NCI-H2107 (cell line): ENCODE measurements around the gene PRPF4.
"Not testable (repeated sequence)": the region's sequence is repeated elsewhere in the genome, so short reads cannot be mapped to it uniquely, and the experiment has no call there.

Experiments
- DNase-seq: peaks from one replicate; lab custom pipeline; 2025; lab: John Stamatoyannopoulos, UW

The PRPF4 gene

GRCh38 chr9:113275157-113276131 lies at the start of gene PRPF4, which contains the start of gene CDC26:
TSS of gene PRPF4 (plus strand) at chr9:113275658. CDS start at chr9:113275744, 86 bp downstream.
TSS of gene CDC26 (minus strand) at chr9:113275572. CDS start at chr9:113272507, 3,065 bp downstream.
- DNase-seq = peak; percentile 95

GRCh38 chr9:113227436-113227835 lies 48.0 kb upstream of the PRPF4 start:
- DNase-seq = no peak

GRCh38 chr9:113228130-113228665 lies 47.3 kb upstream of the PRPF4 start:
- no peak for DNase-seq

- DNase-seq = no peak
Measured at GRCh38 chr9:113231701-113232100, 43.8 kb upstream of the PRPF4 start.

GRCh38 chr9:113235701-113236255 lies 39.7 kb upstream of the PRPF4 start:
- DNase-seq = not testable (repeated sequence)

- no peak for DNase-seq
Measured at GRCh38 chr9:113237026-113237425, 38.4 kb upstream of the PRPF4 start.

- no peak for DNase-seq
Measured at GRCh38 chr9:113238202-113238858, 37.1 kb upstream of the PRPF4 start.

GRCh38 chr9:113238859-113239232 lies 36.6 kb upstream of the PRPF4 start:
- no peak for DNase-seq

- no peak for DNase-seq
Measured at GRCh38 chr9:113241161-113241560, 34.3 kb upstream of the PRPF4 start.

GRCh38 chr9:113244556-113244955 lies 30.9 kb upstream of the PRPF4 start:
- DNase-seq = no peak

- DNase-seq = no peak
Measured at GRCh38 chr9:113245894-113246293, 29.6 kb upstream of the PRPF4 start.

- no peak for DNase-seq
Measured at GRCh38 chr9:113246928-113247327, 28.5 kb upstream of the PRPF4 start.

GRCh38 chr9:113247640-113248039 lies 27.8 kb upstream of the PRPF4 start:
- no peak for DNase-seq

- not testable (repeated sequence) for DNase-seq
Measured at GRCh38 chr9:113249661-113250060, 25.8 kb upstream of the PRPF4 start.

GRCh38 chr9:113250807-113251206 lies 24.7 kb upstream of the PRPF4 start:
- no peak for DNase-seq

GRCh38 chr9:113254991-113255390 lies 20.5 kb upstream of the PRPF4 start:
- DNase-seq = no peak

- DNase-seq = no peak
Measured at GRCh38 chr9:113255438-113255837, 20.0 kb upstream of the PRPF4 start.

- no peak for DNase-seq
Measured at GRCh38 chr9:113257863-113258262, 17.6 kb upstream of the PRPF4 start.

- no peak for DNase-seq
Measured at GRCh38 chr9:113258282-113258681, 17.2 kb upstream of the PRPF4 start.

- DNase-seq = no peak
Measured at GRCh38 chr9:113261917-113262671, 13.4 kb upstream of the PRPF4 start.

- DNase-seq = no peak
Measured at GRCh38 chr9:113266174-113266573, 9.3 kb upstream of the PRPF4 start.
